Esophagus squamous epithelium (tissue), 5 donors: ENCODE data around the gene TMCC2. TPM values are rescaled to one million over a fixed set of nuclear protein-coding genes. Genes with fewer than 3 reads are reported as not detected.

Experiments used
- DNase-seq: peaks from one replicate; lab custom pipeline; 2025; lab: John Stamatoyannopoulos, UW
- H3K27ac ChIP-seq, 4 donors: fragments of 200-600 bp; sonication (generic); one replicate each; pipeline ENCODE4 v1.5.1; 2016 to 2019; ENCODE audit warnings: mild to moderate bottlenecking in 1 of 4
- H3K27me3 ChIP-seq, 4 donors: fragments of 200-600 bp; sonication (generic); 1 replicate in 3 of 4; 2 replicates in 1 of 4; pipeline versions ENCODE4 v1.5.1 to v1.6.0; 2017 to 2021; ENCODE audit warnings: antibody characterized with exemption in 1 of 4
- H3K36me3 ChIP-seq, 3 donors: fragments of 200-600 bp; sonication (generic); one replicate each; pipeline ENCODE4 v1.5.1; 2016 to 2019
- H3K4me1 ChIP-seq, 3 donors: fragments of 200-600 bp; sonication (generic); one replicate each; pipeline ENCODE4 v1.5.1; 2017 to 2019
- H3K4me3 ChIP-seq, 4 donors: fragments of 200-600 bp; sonication (generic); 1 replicate in 3 of 4; 2 replicates in 1 of 4; pipeline ENCODE4 v1.5.1; 2016 to 2019; ENCODE audit warnings: mild to moderate bottlenecking in 2 of 4, moderate library complexity in 1 of 4
- H3K9me3 ChIP-seq, 3 donors: fragments of 200-600 bp; sonication (generic); one replicate each; pipeline ENCODE4 v1.5.1; 2016 to 2019
- CTCF ChIP-seq, 6 experiments: fragments of 450-650 bp in 4 of 6; fragments of 200-600 bp in 2 of 6; sonication (generic) in 2 of 6; IDR thresholded peaks; one replicate each; pipeline ENCODE4 v1.5.1; 2016 to 2019; ENCODE audit warnings: antibody characterized with exemption in 6 of 6, mild to moderate bottlenecking in 4 of 6, moderate library complexity in 4 of 6
- POLR2A ChIP-seq, 4 donors: fragments of 450-650 bp; IDR thresholded peaks; one replicate each; pipeline ENCODE4 v1.6.1; 2017; ENCODE audit warnings: antibody characterized with exemption in 4 of 4, mild to moderate bottlenecking in 4 of 4, moderate library complexity in 3 of 4
- WGBS, 2 donors: methylation state at CpG; one replicate each; pipeline ENCODE4 v1.1.5; 2018; 5-methylcytosine and 5-hydroxymethylcytosine counted together
- intact Hi-C: fragments of 100-400 bp; cut with DNase I; formaldehyde crosslinking; loops from one replicate; pipeline ENCODE4 v1.15.0; 2022
- total RNA-seq, 4 donors: library from RNA; depleted of rRNA; stranded (reverse); fragments of >200 nt; gene quantifications; one replicate each; pipeline ENCODE4 v1.1.0, GENCODE V29; 2016
- donor health status: DM: yes; HTN: yes; CAD: no.

Gene TMCC2
- total RNA-seq, 4 donors from 2014 or later: 0.76 to 1.9 (median 0.91) TPM

- DNase-seq: no peak
- peaks cover 0 to 42% (median 0%) of the 10 kb centered on the region in 3 donors for H3K36me3 ChIP-seq
- intact Hi-C loops: no loop called here
- H3K9me3 ChIP-seq: no peaks in the 10 kb centered on the region
- H3K4me3 ChIP-seq: no peak overlapping the region
- no peak overlapping the region for H3K27ac ChIP-seq
- peaks cover 0 to 64% (median 30%) of the 10 kb centered on the region in 3 donors for H3K4me1 ChIP-seq
- TF ChIP-seq POLR2A (IDR thresholded peaks at IDR 0.05) (no peak), CTCF (IDR thresholded peaks at IDR 0.05) (no peak)
- no peaks in the 10 kb centered on the region for H3K27me3 ChIP-seq
Measured at GRCh38 chr1:205186191-205186590, 41.6 kb upstream of the TMCC2 start.

- H3K4me1 ChIP-seq: peaks cover 0 to 77% (median 37%) of the 10 kb centered on the region in 3 donors
Measured at GRCh38 chr1:205187420-205187819, 40.3 kb upstream of the TMCC2 start.

DNA sequence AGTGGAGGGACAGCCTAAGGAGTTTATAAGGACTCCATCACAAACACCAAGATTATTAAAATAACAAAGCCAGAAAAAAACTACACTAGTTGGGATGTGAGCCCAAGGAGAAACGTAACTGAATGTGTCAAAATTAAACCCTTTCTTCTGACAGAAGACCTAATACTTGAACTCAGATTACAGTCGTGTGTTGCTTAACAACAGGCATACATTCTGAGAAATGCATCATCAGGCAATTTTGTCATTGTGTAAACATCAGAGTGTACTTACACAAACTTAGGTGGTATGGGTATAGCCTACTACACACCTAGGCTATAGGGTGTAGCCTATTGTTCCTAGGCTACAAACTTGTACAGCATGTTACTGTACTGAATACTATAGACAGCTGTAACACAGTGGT, 39.6 kb upstream of the TMCC2 start:
- H3K36me3 ChIP-seq: peaks cover 0 to 29% (median 0%) of the 10 kb centered on the region in 3 donors
- H3K27me3 ChIP-seq: no peaks in the 10 kb centered on the region
- H3K4me3 ChIP-seq: no peak overlapping the region
- no peak for DNase-seq
- no peaks in the 10 kb centered on the region for H3K9me3 ChIP-seq
- intact Hi-C loops: no loop called here
- WGBS, 2 donors: 49 to 50% methylated on average over 2 of the region's 2 CpGs
- TF ChIP-seq POLR2A (IDR thresholded peaks at IDR 0.05): no peak
- no peak for TF ChIP-seq CTCF (IDR thresholded peaks at IDR 0.05)
- peaks cover 0 to 73% (median 37%) of the 10 kb centered on the region in 3 donors for H3K4me1 ChIP-seq
- peak overlapping the region in 2 of 4 donors; percentile 10 to 76 for H3K27ac ChIP-seq

More at GRCh38 chr1:205187420-205187819, 40.3 kb upstream of the TMCC2 start:
- H3K27me3 ChIP-seq: no peaks in the 10 kb centered on the region
- H3K27ac ChIP-seq: peak overlapping the region in 2 of 4 donors; percentile 10 to 76
- no peak for DNase-seq
- H3K36me3 ChIP-seq: peaks cover 0 to 36% (median 0%) of the 10 kb centered on the region in 3 donors
- no peak overlapping the region for H3K4me3 ChIP-seq
- intact Hi-C loops: no loop called here
- H3K9me3 ChIP-seq: no peaks in the 10 kb centered on the region
- 93 to 100% methylated on average over 3 to 4 of the region's 10 CpGs for WGBS, 2 donors
- TF ChIP-seq CTCF (IDR thresholded peaks at IDR 0.05) (no peak), POLR2A (IDR thresholded peaks at IDR 0.05) (no peak)

- TF ChIP-seq CTCF (IDR thresholded peaks at IDR 0.05): no peak
- TF ChIP-seq POLR2A (IDR thresholded peaks at IDR 0.05): no peak
- H3K27me3 ChIP-seq: no peaks in the 10 kb centered on the region
- peaks cover 0 to 24% (median 0%) of the 10 kb centered on the region in 3 donors for H3K36me3 ChIP-seq
- no peaks in the 10 kb centered on the region for H3K9me3 ChIP-seq
- no peak overlapping the region for H3K4me3 ChIP-seq
- H3K4me1 ChIP-seq: peaks cover 0 to 68% (median 35%) of the 10 kb centered on the region in 3 donors
- intact Hi-C loops: no loop called here
- 45 to 65% methylated on average over 2 of the region's 2 CpGs for WGBS, 2 donors
- no peak for DNase-seq
- H3K27ac ChIP-seq: peak overlapping the region in 1 of 4 donors; percentile 76
Measured at GRCh38 chr1:205188596-205188995, 39.1 kb upstream of the TMCC2 start.

DNA sequence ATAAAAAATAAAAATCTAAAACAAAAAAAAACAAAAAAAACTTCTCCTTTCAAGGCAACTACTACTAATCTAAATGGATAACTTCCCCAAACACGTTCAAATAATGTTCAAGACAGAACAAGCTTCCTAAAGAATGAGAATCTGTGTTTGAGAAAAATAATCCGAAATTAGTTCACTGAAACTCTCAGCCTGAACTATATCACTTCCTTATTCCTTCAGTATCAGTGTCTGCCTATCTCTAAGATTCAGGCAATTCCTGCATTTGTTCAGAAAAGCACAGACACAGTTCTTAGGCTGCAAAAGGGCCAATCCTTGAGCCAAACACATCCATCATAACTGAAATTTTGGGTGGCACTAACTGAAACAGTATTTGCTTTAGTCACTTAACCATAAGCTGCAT, 38.6 kb upstream of the TMCC2 start:
- Histone ChIP-seq H3K4me1 (peaks cover 0 to 63% (median 30%) of the 10 kb centered on the region in 3 donors), H3K27ac (peak overlapping the region in 2 of 4 donors; percentile 3 to 76), H3K27me3 (no peaks in the 10 kb centered on the region), H3K36me3 (peaks cover 0 to 21% (median 0%) of the 10 kb centered on the region in 3 donors), H3K9me3 (no peaks in the 10 kb centered on the region), H3K4me3 (no peak overlapping the region)
- DNase-seq: no peak
- no peak for TF ChIP-seq CTCF (IDR thresholded peaks at IDR 0.05)
- no peak for TF ChIP-seq POLR2A (IDR thresholded peaks at IDR 0.05)
- WGBS, 2 donors: 49 to 71% methylated on average over 2 of the region's 2 CpGs
- intact Hi-C loops: no loop called here
